ENCODE measurements around the gene MAGI2. TPM values are rescaled to one million over a fixed set of nuclear protein-coding genes. Genes with fewer than 3 reads are reported as not detected.
"Not testable (repeated sequence)": the region's sequence is repeated elsewhere in the genome, so short reads cannot be mapped to it uniquely, and the experiment has no call there.

Gene MAGI2
- total and polyA plus RNA-seq, 8 donors = 6.1 to 9.2 (median 7.1) TPM

DNA sequence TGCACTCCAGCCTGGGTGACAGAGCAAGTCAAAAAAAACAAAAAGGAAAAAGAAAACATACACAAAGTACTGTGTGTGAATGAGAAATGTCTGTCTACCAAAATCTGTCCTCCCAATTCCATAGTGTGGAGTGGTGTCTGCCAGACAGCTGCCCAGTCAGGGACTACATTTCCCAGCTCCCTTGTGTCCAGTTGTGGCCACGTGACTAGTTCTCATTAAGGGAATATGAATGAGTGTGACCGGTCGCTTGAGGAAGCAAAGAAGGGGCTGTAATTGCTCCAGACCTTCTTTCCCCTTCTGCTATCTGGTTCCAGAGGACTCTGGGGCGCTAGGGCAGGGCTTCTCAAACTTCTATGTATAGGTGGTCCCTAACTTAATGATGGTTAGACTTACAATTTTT, 1450.8 kb downstream of the MAGI2 start:
- Histone ChIP-seq H3K27me3 (no peaks in the 10 kb centered on the region), H3K4me1 (no peaks in the 10 kb centered on the region), H3K4me3 (no peak overlapping the region), H3K36me3 (no peaks in the 10 kb centered on the region), H3K9me3 (no peaks in the 10 kb centered on the region), H3K27ac (no peak overlapping the region)
- TF ChIP-seq, protein P1, sequence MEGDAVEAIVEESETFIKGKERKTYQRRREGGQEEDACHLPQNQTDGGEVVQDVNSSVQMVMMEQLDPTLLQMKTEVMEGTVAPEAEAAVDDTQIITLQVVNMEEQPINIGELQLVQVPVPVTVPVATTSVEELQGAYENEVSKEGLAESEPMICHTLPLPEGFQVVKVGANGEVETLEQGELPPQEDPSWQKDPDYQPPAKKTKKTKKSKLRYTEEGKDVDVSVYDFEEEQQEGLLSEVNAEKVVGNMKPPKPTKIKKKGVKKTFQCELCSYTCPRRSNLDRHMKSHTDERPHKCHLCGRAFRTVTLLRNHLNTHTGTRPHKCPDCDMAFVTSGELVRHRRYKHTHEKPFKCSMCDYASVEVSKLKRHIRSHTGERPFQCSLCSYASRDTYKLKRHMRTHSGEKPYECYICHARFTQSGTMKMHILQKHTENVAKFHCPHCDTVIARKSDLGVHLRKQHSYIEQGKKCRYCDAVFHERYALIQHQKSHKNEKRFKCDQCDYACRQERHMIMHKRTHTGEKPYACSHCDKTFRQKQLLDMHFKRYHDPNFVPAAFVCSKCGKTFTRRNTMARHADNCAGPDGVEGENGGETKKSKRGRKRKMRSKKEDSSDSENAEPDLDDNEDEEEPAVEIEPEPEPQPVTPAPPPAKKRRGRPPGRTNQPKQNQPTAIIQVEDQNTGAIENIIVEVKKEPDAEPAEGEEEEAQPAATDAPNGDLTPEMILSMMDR (IDR thresholded peaks at IDR 0.05) = no peak
- ATAC-seq (no peak), DNase-seq (no peak)
- intact Hi-C loops (cut with DNase I) = no loop called here

DNA sequence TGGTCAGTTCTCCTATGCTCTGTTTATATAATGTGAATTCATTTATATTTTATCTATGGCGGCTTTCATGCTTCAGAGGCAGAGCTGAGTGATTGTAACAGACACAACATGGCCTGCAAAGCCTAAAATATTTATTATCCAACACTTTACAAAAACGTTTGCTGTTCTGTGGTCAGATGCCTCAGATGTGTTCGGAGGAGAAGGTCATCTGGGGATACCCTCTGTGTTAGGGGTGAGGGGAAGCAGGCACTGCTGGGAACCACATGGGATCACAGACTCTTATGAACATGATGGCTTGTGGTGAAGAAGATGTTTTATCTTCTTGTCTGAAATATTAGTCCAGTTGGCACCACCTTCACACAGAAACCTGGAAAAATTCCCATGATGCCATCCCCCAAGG, 1451.4 kb downstream of the MAGI2 start:
- H3K27ac ChIP-seq = no peak overlapping the region
- H3K4me3 ChIP-seq = no peak overlapping the region
- H3K9me3 ChIP-seq = no peaks in the 10 kb centered on the region
- TF ChIP-seq, protein P1 (IDR thresholded peaks at IDR 0.05) = no peak
- DNase-seq (no peak), ATAC-seq (no peak)
- H3K36me3 ChIP-seq = no peaks in the 10 kb centered on the region
- intact Hi-C loops (cut with DNase I) = no loop called here
- no peaks in the 10 kb centered on the region for H3K27me3 ChIP-seq
- no peaks in the 10 kb centered on the region for H3K4me1 ChIP-seq

DNA sequence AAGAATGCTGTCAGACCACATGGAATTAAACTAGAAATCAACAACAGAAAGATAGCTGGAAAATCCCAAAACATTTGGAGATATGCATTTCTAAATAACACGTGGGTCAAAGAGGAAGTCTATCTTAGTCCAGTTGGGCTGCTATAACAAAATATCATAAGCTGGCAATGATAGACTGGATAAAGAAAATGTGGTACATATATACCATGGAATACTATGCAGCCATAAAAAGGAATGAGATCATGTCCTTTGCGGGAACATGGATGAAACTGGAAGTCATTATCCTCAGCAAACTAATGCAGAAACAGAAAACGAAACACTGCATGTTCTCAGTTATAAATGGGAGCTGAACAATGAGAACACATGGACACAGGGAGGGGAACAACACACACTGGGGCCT, 1454.3 kb downstream of the MAGI2 start:
- H3K27ac ChIP-seq; intact Hi-C loops (cut with DNase I); H3K9me3 ChIP-seq; H3K4me1 ChIP-seq; DNase-seq; H3K27me3 ChIP-seq; H3K4me3 ChIP-seq; ATAC-seq; H3K36me3 ChIP-seq: not testable (repeated sequence)

DNA sequence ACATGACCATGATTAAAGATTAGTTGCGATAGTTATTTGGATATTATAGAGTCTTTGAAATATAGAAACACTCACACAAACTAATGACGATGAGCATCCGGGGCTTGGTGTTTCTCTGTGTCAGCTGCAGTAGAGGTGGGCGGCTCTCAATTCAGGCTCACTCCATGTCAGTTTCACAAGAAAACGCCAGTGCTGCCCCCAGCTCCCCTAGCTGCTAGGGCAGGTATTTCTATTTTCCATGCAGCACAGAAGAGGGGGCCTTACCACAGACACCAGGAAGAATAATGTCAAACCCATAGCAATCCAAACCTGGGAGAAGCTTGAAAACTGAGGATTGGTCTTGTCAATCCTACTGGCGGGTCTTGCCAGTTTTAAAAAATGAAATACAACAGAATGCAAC, 1457.8 kb downstream of the MAGI2 start:
- Histone ChIP-seq H3K27me3 (no peaks in the 10 kb centered on the region), H3K36me3 (no peaks in the 10 kb centered on the region), H3K4me1 (no peaks in the 10 kb centered on the region), H3K27ac (no peak overlapping the region), H3K9me3 (no peaks in the 10 kb centered on the region), H3K4me3 (no peak overlapping the region)
- DNase-seq = no peak
- intact Hi-C loops (cut with DNase I) = no loop called here
- no peak for ATAC-seq
- TF ChIP-seq, protein P1 (IDR thresholded peaks at IDR 0.05) = no peak

DNA sequence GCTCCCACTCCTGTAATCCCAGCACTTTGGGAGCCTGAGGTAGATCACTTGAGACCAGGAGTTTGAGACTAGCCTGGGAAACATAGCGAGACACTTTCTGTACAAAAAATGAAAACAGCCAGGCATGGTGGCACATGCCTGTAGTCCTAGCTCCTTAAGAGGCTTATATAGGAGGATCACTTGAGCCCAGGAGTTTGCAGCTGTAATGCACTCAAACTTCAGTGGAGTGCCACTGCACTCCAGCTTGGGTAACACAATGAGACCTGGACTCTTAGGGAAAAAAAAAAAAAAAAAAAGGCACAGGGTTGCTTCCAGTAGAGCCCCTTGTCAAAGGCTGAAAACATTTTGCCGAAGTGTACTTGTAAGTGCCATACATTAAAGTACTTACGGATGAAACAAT, 1459.6 kb downstream of the MAGI2 start:
- H3K4me3 ChIP-seq = no peak overlapping the region
- ATAC-seq = peak; percentile 82
- intact Hi-C loops (cut with DNase I) = no loop called here

DNA sequence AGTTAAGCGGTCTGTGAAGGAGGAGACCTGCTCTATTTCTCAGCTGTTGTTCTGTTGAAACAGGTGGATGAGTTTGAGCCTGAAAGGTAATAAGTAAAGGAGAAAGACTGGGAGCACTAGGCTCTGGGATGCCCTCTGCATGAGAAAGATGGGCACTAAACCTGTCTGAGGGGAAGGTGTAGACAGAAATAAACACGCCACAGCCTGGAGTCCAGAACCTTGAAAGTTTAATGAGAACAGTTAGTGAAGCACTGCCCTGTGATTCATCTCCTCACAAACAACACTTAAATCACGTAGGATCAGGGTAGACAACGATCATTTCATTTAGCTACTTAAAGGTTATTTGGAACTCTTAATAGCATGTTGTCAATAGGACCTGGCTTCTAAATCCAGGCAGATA, 1461.8 kb downstream of the MAGI2 start:
- Histone ChIP-seq H3K4me3 (no peak overlapping the region), H3K27ac (no peak overlapping the region), H3K4me1 (no peaks in the 10 kb centered on the region), H3K36me3 (no peaks in the 10 kb centered on the region), H3K27me3 (no peaks in the 10 kb centered on the region), H3K9me3 (no peaks in the 10 kb centered on the region)
- intact Hi-C loops (cut with DNase I) = no loop called here
- TF ChIP-seq, protein P1 (IDR thresholded peaks at IDR 0.05) = no peak
- no peak for DNase-seq
- ATAC-seq = no peak

More for the DNA sequence above, 1459.6 kb downstream of the MAGI2 start:
- Histone ChIP-seq H3K27me3 (no peaks in the 10 kb centered on the region), H3K36me3 (no peaks in the 10 kb centered on the region), H3K27ac (no peak overlapping the region), H3K9me3 (no peaks in the 10 kb centered on the region), H3K4me1 (no peaks in the 10 kb centered on the region)
- TF ChIP-seq, protein P1 (IDR thresholded peaks at IDR 0.05) = no peak
- peak in 1 of 4 donors; percentile 65 for DNase-seq

Measured in left lung (tissue), 10 donors.